Stimulated activated CD8-positive, alpha-beta memory T cell treated with anti-CD3 and anti-CD28 coated beads, Interleukin-12 subunit alpha, Interleukin-12 subunit beta, amount 100 ng/mL, for 24 hours (primary cell): ENCODE results near the gene ERCC8.
"Not testable (repeated sequence)": the region's sequence is repeated elsewhere in the genome, so short reads cannot be mapped to it uniquely, and the experiment has no call there.

ENCODE experiments used
- DNase-seq: peaks from one replicate; pipeline ENCODE4 v3.0.0-alpha.2; 2020; ENCODE audit errors: extremely low read depth

ERCC8 gene

DNA sequence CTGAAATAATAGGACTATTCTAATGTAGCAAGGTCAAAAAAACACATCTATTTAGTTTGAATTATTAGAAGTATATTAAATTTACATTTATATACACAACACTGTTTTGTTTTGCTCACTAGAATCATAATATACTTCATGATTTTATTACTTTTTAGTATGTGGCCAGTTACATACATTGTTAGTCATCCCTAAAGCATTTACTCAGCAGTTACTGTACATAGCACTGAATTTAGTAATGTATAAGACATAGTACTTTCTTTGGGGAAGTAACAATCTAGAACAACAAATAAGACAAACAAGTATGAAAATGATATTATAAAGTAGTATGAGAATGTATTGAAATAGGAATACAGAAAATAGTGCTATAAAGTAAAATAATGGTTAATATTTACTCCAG, 28.2 kb downstream of the ERCC8 start:
- no peak for DNase-seq

GRCh38 chr5:60903356-60903755, 41.5 kb downstream of the ERCC8 start:
- no peak for DNase-seq

DNA sequence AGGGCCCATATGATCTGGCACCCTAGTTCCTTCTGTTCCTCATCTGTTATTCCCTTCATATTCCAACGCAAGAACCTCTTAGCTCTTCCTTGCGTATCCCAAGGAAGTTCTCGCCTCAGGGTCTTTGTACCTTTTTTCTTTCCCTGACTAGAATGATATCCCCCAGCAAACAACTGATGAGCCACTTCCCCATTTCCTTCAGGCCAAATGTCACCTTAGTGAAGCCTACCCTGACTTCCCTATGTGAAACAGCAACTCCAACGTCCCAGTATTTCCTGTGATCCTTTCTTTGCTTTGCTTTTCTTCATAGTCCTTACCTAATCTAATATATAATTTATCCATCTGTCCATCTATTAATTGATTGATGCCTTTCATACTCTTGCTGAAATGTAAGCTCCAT, 47.9 kb downstream of the ERCC8 start:
- DNase-seq = no peak

GRCh38 chr5:60893521-60893920, 51.3 kb downstream of the ERCC8 start:
- DNase-seq = no peak

- DNase-seq = no peak
Observed at GRCh38 chr5:60891667-60892066, 53.2 kb downstream of the ERCC8 start.

GRCh38 chr5:60888359-60889061, 56.4 kb downstream of the ERCC8 start:
- no peak for DNase-seq

DNA sequence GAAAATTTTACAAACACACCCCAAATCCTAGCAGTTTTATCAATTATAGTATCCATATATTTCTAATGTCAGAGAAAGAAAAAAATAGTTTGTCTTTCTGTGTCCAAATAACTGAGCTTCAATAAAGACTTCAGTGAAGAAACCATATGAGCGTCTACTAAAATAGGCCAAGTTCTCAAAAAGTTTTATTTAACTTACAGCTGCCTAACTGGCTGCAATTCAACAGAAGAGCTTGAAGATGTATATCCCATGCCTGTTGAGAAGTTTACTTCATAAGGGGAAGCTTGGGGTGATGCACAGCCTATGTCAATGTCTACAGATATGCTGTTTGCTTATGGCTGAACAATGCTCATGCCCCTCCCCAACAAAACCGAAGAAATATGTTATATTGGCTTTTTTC, 57.1 kb downstream of the ERCC8 start:
- no peak for DNase-seq

DNA sequence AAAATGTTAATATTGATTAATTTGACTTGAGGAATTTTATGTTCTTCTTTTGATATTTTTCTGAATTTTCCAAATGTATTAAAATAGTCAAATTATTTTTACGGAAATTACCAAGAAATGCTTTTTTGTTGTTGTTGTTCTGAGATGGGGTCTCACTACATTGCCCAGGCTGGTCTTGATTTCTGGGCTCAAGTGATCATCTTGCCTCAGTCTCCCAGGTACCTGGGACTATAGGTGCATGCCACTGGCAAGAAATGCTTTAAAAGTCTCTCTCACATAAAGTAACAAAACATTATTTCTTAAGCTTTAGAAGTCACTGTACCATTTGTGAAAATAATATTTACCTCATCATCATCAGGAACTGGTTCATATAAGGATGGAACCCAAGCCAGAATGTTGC, 57.8 kb downstream of the ERCC8 start:
- DNase-seq = no peak

GRCh38 chr5:60886158-60886557, 58.7 kb downstream of the ERCC8 start:
- DNase-seq = no peak

- DNase-seq = no peak
Observed at GRCh38 chr5:60883229-60883628, 61.6 kb downstream of the ERCC8 start.

DNA sequence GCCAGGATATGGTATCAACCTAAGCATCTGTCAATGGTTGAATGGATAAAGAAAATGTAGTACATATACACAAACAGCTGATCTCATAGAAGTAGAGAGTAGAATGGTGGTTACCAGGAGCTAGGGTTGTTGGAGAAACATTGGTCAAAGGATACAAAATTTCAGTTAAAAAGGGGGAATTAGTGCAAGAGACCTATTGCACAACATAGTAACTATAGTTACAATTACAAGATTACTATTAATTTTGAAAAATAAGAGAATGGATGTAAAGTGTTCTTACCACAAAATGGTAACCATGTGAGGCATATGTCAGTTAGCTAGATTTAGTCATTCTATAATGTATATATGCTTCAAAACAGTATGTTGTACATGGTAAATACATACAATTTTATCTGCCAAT, 72.0 kb downstream of the ERCC8 start:
- DNase-seq = no peak

- no peak for DNase-seq
Observed at GRCh38 chr5:60870857-60871256, 74.0 kb downstream of the ERCC8 start.

- DNase-seq = not testable (repeated sequence)
Observed at GRCh38 chr5:60860572-60860971, 84.3 kb downstream of the ERCC8 start.

DNA sequence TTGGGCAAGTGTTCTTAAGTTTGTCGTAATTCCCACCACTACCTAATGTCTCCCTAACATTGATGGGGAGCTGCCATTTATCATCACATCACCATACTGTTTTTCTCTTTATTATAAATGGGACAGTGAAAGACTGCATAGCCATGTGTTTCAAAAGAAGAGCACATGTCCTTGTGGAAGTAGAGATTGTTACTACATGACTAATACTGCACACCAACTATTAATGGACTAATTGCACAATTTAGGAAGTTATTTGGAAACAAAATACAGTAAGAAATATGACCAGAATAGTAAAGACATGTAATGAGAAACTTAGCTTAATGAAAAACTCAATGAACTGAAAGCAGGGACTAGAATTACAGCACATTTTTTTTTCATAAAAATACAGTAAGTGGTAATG, 88.8 kb downstream of the ERCC8 start:
- no peak for DNase-seq

DNA sequence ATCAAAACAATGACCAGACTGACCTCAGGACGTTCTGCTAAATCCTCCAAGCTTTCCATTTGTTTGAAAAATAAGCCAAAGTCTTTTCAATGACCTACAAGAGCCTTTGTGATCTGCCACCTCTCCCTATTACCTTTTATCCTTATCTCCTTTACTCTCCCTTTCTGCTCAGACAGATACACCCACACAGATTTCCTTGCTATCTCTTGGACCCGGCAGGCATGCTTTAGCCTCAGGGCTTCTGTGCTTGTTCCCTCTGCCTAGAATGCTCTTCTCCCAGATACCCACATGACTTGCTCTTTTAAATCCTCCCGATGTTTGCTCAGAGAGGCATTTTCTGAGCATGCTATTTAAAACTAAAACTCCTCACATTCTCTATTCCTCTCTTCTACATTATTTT, 91.9 kb downstream of the ERCC8 start:
- DNase-seq = no peak

DNA sequence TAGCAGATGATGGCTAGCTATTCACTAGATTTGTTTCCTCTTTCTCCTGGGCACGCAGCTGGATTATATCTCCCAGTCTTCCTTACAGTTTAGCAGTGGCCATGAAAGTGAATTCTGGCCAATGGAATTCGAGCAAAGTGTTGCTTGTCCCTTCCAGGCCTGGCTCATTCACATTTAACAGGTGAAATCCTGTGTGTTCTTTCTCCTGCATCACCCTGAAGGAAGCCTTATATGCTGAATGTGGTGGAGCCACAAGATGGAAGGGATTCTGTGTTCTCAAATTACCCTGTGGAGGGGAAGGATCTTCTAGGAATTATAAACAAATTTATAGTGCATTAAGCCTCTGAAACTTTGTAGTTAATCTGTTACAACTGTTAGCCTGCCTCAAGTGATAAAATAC, 92.6 kb downstream of the ERCC8 start:
- DNase-seq = no peak

DNA sequence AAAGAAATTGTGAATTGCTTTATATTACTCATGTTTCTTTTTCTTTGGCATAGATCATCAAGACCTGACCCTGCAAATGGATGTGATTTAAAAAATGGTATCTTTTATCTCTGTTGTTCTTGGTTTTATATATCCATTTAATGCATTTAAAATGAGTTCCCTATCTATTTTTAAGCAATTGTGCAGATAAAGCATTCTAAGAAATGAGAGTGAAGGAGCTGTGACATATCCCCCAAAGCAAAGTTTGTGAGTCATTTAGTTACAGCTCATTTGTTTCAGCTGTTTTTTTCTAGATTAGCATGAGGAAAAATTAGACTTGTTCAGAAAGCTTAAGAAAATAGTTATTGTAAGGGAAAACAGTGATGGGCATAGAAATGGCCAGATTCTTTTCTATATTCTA, 93.2 kb downstream of the ERCC8 start:
- no peak for DNase-seq

DNA sequence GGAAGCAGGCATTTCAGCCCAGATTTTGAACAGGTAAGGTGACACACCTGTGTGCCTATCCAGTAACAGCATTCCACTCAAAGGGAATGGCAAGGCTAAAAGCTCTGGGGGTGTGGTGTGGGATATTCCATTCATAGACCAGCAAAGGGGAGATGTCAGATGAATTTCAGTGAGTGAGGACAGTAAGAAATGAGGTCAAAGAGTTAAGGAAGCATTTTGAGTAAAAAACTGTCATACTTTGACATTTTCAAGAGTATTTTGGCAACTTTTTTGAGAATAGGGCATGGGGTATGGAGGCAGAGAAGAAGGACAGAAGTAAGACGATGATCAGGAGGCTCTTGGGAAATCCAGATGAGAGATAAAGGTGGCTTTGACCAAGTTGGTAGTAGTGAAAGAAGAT, 98.6 kb downstream of the ERCC8 start:
- DNase-seq = no peak

DNA sequence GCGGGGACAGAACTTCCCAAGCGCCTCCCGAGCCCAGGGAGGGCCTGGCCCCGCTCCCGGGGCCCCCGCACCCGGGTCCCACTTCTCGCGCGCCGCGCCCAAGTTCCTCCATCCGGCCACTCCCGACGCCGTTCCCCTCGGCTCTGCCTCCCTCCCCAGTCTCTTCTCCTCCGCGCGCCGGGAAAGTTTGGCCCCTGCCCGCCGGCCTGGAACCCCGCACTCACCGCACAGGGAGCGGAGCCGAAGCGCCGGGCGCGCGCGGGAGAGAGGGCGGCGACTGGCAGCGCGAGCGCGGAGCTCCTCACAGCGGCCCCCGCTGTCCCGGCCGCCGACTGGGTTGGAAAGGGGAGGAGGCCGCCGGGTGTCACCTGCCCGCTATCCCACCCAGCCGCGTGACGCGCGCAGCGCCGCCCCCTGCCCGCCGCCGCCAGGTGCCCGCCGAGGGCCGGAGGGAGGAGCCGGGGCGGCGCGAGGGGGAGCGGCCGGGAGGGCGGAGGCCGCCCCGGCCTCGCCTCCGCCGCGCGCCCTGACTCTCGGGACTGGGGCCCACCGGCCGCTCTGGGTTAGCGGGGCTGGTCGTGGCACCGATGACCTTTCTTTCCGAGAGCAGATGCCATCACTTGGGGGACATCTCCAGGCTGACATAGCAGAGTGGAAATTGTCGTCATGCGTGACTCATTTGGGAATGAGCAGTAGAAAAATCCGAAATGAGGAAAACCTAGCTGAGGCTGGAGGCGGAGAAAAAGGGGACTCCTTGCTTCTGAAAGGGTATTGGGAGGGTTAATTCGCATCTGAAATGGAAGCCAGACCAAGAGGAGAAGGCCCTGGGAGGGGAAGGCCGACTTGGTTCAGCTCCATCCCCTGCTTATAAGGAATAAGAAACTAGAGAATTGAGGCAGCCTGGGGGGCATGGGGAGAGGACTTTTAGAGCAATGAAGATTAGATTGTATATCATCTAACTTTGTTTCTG, 100.6 kb downstream of the ERCC8 start, which contains the start of gene ELOVL7:
Gene ELOVL7 (minus strand): TSS at position 334 of the 970 bp plus-strand sequence. CDS start 56,872 bp downstream, outside the sequence.
- DNase-seq = peak; percentile 7

GRCh38 chr5:60843386-60843935, 101.4 kb downstream of the ERCC8 start:
- DNase-seq = no peak

DNA sequence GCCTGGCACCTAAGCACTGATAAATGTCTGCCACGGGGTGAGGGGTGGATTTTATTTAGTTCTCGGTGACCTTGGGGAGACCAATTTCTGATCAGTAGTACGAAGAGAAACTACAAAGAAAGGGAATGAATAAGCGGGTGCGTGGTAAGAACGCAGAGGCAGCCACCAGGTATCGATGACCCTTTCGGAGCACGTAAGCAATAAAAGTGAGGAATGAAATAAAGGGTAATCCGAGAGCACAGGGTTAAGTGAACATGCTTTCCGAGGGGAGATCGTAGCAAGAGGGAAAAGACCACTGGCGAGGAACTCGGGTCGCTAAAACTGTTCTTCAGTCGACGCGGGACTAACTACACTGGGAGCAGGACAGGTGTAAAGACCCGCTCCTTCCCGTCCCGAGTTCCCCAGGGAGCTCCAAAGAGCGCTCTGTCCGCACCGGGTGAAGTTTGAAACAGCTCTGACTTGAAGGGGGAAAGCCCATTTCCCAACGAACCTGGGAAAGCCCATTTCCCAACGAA, 101.9 kb downstream of the ERCC8 start:
- no peak for DNase-seq

- no peak for DNase-seq
Observed at GRCh38 chr5:60841361-60841760, 103.5 kb downstream of the ERCC8 start.
